ENCODE measurements around the gene C4BPA. TPM values are rescaled to one million over a fixed set of nuclear protein-coding genes. Genes with fewer than 3 reads are reported as not detected.
A peak's percentile ranks its signal among the peaks of the same experiment; 100 is the strongest.

The C4BPA gene
- total and polyA plus RNA-seq, 10 of the 15 experiments (the other 5 are each of a cell fraction or from before 2014, with no cell fraction given) = 0.31 TPM; not detected in 9

DNA sequence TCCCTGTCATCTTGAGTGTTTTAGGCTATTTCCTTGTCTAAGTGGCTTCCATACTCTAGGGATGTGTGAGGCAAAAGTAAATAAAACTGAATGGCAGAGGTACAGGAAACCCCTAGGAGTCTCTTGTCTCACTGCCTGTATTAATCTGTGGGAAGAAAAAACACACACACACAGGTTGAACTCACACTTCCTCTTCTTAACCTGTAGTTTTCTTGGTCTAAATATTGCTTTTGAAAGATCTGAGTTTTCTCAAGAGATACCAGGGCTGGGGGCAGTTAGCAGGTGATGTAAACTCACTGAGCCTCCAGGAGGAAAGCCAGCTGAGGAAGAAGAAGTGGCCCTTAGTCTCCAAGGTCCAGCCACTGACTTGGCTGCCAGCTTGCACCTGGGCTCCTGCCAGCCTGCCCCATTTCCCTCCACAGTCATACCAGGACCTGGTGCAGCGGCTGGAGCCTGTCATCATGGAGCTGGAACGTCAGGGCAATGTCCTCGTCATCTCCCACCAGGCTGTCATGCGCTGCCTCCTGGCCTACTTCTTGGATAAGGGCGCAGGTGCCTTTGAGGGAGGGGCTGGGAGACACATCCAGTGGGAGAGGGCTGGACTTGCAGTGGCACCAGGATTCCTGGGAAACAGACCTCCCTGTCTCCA is 34.1 kb upstream of the C4BPA start:
- Histone ChIP-seq H3K4me1 (ENCODE audit: control insufficient read depth, insufficient read depth, low read length) (peaks cover 12% of the 10 kb centered on the region), H3K4me3 (no peak overlapping the region), H3K36me3 (ENCODE audit: control insufficient read depth in 2 of 2, insufficient read depth in 2 of 2, low read length in 1 of 2) (no peaks in the 10 kb centered on the region), H3K9ac (ENCODE audit: control insufficient read depth, insufficient read depth, low read length) (no peak overlapping the region), H3K9me3 (replicated peaks; ENCODE audit: control insufficient read depth, insufficient read depth, low read length) (no peaks in the 10 kb centered on the region), H2AFZ (ENCODE audit: control insufficient read depth, low read depth, low read length) (no peak overlapping the region), H3K27ac (ENCODE audit: control insufficient read depth, insufficient read depth) (0 out of 2 replicates have a peak overlapping the region, but pooled peaks have one; percentile 4), H4K20me1 (ENCODE audit: control insufficient read depth, insufficient read depth) (no peaks in the 10 kb centered on the region), H3K27me3 (replicated peaks in 1 of 2; ENCODE audit: control insufficient read depth in 2 of 2, insufficient read depth in 2 of 2, low read length in 1 of 2) (no peaks in the 10 kb centered on the region), H3K79me2 (ENCODE audit: control insufficient read depth, insufficient read depth, low read length) (no peaks in the 10 kb centered on the region), H3K4me2 (ENCODE audit: control insufficient read depth, insufficient read depth) (peak overlapping the region; percentile 47)
- ATAC-seq = peak; percentile 66
- CTCF ChIA-PET = interaction anchor here (1.2 to 10.2 kb wide), 4 partner anchors 10 to 430 kb away, joined by 3 to 131 read pairs (median 8); partner anchors contain the start of genes PFKFB2 and YOD1
- DNase-seq (ENCODE audit: low read depth, low spot score) = no peak
- POLR2A ChIA-PET = no interaction called here
- RAD21 ChIA-PET (ENCODE audit: unreplicated experiment) = no interaction called here
- BruUV-seq (replicated peaks) = no TSS peak
- SMC1A ChIA-PET (ENCODE audit: uncharacterized antibody, unreplicated experiment) = interaction anchor here (0.9 to 7.7 kb wide), 5 partner anchors 9 to 423 kb away, joined by 3 to 66 read pairs (median 3); partner anchors contain the start of gene YOD1
- in situ Hi-C loops (cut with MboI) = no loop called here
- FAIRE-seq = peak; percentile 70
- WGBS (ENCODE audit: insufficient coverage, insufficient replicate concordance, low lambda C conversion rate, missing lambda C conversion rate) = 75% methylated on average over 5 of the region's 5 CpGs
- intact Hi-C loops (cut with micrococcal nuclease; ENCODE audit: unreplicated experiment) = no loop called here
- TF ChIP-seq RUNX3 (IDR thresholded peaks at IDR 0.05; ENCODE audit: low read length) (peak; percentile 39; the same call in 1 of the 2 replicates), HCFC1 (IDR thresholded peaks at IDR 0.05; ENCODE audit: low read length) (no peak), PAX5 (IDR thresholded peaks at IDR 0.05; ENCODE audit: borderline replicate concordance, low read depth, low read length) (no peak), KAT2A (conservative IDR thresholded peaks at IDR 0.05; ENCODE audit: control insufficient read depth, low read depth, low read length) (no peak), RCOR1 (conservative IDR thresholded peaks at IDR 0.05; ENCODE audit: low read depth, low read length) (no peak), CREB1 (IDR thresholded peaks at IDR 0.05; ENCODE audit: low read depth) (no peak), ASH2L (IDR thresholded peaks at IDR 0.05; ENCODE audit: borderline replicate concordance, low read depth) (no peak), SMARCA5 (IDR thresholded peaks at IDR 0.05) (no peak), IKZF2 (IDR thresholded peaks at IDR 0.05) (peak; percentile 12 to 35; a peak in 3 of 4 replicates), BHLHE40 (IDR thresholded peaks at IDR 0.05; ENCODE audit: borderline replicate concordance in 1 of 2, low read depth in 2 of 2, low read length in 1 of 2) (no peak), SMAD5 (IDR thresholded peaks at IDR 0.05; ENCODE audit: low read depth) (no peak), HDAC2 (IDR thresholded peaks at IDR 0.05) (no peak), NR2C1 (IDR thresholded peaks at IDR 0.05) (no peak)
- TF ChIP-seq, protein P1, sequence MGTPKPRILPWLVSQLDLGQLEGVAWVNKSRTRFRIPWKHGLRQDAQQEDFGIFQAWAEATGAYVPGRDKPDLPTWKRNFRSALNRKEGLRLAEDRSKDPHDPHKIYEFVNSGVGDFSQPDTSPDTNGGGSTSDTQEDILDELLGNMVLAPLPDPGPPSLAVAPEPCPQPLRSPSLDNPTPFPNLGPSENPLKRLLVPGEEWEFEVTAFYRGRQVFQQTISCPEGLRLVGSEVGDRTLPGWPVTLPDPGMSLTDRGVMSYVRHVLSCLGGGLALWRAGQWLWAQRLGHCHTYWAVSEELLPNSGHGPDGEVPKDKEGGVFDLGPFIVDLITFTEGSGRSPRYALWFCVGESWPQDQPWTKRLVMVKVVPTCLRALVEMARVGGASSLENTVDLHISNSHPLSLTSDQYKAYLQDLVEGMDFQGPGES (IDR thresholded peaks at IDR 0.05) = no peak
- TF ChIP-seq, protein P2, sequence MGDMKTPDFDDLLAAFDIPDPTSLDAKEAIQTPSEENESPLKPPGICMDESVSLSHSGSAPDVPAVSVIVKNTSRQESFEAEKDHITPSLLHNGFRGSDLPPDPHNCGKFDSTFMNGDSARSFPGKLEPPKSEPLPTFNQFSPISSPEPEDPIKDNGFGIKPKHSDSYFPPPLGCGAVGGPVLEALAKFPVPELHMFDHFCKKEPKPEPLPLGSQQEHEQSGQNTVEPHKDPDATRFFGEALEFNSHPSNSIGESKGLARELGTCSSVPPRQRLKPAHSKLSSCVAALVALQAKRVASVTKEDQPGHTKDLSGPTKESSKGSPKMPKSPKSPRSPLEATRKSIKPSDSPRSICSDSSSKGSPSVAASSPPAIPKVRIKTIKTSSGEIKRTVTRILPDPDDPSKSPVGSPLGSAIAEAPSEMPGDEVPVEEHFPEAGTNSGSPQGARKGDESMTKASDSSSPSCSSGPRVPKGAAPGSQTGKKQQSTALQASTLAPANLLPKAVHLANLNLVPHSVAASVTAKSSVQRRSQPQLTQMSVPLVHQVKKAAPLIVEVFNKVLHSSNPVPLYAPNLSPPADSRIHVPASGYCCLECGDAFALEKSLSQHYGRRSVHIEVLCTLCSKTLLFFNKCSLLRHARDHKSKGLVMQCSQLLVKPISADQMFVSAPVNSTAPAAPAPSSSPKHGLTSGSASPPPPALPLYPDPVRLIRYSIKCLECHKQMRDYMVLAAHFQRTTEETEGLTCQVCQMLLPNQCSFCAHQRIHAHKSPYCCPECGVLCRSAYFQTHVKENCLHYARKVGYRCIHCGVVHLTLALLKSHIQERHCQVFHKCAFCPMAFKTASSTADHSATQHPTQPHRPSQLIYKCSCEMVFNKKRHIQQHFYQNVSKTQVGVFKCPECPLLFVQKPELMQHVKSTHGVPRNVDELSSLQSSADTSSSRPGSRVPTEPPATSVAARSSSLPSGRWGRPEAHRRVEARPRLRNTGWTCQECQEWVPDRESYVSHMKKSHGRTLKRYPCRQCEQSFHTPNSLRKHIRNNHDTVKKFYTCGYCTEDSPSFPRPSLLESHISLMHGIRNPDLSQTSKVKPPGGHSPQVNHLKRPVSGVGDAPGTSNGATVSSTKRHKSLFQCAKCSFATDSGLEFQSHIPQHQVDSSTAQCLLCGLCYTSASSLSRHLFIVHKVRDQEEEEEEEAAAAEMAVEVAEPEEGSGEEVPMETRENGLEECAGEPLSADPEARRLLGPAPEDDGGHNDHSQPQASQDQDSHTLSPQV (IDR thresholded peaks at IDR 0.05) = no peak
- TF ChIP-seq, protein P3, sequence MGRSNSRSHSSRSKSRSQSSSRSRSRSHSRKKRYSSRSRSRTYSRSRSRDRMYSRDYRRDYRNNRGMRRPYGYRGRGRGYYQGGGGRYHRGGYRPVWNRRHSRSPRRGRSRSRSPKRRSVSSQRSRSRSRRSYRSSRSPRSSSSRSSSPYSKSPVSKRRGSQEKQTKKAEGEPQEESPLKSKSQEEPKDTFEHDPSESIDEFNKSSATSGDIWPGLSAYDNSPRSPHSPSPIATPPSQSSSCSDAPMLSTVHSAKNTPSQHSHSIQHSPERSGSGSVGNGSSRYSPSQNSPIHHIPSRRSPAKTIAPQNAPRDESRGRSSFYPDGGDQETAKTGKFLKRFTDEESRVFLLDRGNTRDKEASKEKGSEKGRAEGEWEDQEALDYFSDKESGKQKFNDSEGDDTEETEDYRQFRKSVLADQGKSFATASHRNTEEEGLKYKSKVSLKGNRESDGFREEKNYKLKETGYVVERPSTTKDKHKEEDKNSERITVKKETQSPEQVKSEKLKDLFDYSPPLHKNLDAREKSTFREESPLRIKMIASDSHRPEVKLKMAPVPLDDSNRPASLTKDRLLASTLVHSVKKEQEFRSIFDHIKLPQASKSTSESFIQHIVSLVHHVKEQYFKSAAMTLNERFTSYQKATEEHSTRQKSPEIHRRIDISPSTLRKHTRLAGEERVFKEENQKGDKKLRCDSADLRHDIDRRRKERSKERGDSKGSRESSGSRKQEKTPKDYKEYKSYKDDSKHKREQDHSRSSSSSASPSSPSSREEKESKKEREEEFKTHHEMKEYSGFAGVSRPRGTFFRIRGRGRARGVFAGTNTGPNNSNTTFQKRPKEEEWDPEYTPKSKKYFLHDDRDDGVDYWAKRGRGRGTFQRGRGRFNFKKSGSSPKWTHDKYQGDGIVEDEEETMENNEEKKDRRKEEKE (IDR thresholded peaks at IDR 0.05) = no peak
